Measurements from ENCODE around the gene EYA2.

EYA2 gene

DNA sequence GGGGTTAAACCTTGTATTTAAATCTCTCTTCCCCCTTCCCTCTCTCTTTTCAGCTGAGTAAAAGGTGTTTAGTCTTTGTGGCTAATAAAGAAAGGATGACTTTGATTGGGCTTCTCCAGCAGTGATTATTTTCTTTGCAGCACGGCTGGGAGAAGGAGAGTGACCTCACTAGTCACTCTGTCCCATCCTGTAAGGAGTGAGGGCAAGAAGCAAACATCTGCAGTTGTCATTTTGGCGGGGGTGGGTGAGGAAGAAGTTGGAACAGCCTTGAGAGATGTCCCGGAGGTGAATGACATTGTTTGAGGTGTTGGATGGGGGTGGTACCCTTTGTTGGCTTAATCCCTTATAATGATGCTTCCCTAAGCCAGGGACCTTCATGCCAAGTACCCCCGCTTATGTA is 223.6 kb downstream of the EYA2 start:
- H3K27ac Mint-ChIP-seq: no peak overlapping the region
- no peaks in the 10 kb centered on the region for H3K36me3 Mint-ChIP-seq (ENCODE audit: low read depth)
- H3K9me3 Mint-ChIP-seq: no peaks in the 10 kb centered on the region
- DNase-seq (no peak), ATAC-seq (no peak)
- no peaks in the 10 kb centered on the region for H3K4me1 Mint-ChIP-seq
- no peak overlapping the region for H3K4me3 Mint-ChIP-seq
- no peaks in the 10 kb centered on the region for H3K27me3 Mint-ChIP-seq

- H3K27me3 Mint-ChIP-seq: no peaks in the 10 kb centered on the region
- H3K4me3 Mint-ChIP-seq: no peak overlapping the region
- no peak for ATAC-seq
- no peaks in the 10 kb centered on the region for H3K4me1 Mint-ChIP-seq
- H3K27ac Mint-ChIP-seq: no peak overlapping the region
- no peaks in the 10 kb centered on the region for H3K9me3 Mint-ChIP-seq
- DNase-seq: no peak
- no peaks in the 10 kb centered on the region for H3K36me3 Mint-ChIP-seq (ENCODE audit: low read depth)
These were observed 224.0 kb downstream of the EYA2 start for GRCh38 chr20:47118641-47119040.

DNA sequence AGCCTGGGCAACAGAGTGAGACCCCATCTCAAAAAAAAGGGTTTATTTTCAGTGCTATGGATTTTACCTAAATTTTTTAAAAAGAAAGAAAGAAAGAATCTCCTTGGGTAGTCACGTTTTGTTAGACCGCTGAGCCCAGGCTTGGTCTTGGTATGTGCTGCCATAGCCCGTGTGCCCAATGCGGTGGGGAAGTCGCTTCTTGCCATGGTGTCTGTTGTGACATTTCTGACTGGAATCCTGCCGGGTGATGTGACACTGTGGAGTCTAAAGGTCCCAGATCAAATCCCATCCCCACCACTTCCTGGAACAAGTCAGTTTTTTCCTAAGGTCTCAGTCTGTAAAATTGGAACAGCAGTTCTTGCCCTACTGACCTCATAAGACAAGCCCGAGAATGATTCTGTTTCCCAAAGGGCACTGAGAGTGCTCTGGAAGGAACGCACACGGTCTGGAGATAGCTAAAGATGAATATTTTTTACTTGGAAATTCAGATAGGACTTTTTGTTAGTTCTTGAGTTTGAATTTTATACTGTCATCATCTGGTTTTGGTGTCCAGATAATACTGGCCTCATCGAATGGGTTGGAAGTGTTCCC is 225.8 kb downstream of the EYA2 start:
- Mint-ChIP-seq H3K27me3 (peaks cover 11% of the 10 kb centered on the region), H3K9me3 (no peaks in the 10 kb centered on the region), H3K4me1 (no peaks in the 10 kb centered on the region), H3K36me3 (ENCODE audit: low read depth) (no peaks in the 10 kb centered on the region), H3K27ac (no peak overlapping the region), H3K4me3 (no peak overlapping the region)
- DNase-seq: no peak
- ATAC-seq: no peak

DNA sequence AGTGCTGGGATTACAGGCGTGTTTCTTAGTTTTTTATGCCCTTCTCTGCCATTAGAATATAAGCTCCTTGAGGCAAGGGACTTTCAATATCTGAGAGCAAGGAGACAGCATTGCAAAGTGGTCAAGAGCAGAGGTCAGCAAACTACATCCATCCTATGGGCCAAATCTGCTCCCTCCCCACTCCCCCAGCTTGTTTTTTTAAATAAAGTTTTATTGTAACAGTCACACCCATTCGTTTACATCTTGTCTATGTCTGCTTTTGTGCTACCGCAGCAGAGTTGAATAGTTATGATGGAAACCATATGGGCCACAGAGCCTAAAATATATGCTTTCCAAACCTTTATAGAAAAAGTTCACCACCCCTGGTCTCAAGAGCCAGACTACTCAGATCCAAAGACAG is 227.9 kb downstream of the EYA2 start:
- peaks cover 27% of the 10 kb centered on the region for H3K27me3 Mint-ChIP-seq
- no peaks in the 10 kb centered on the region for H3K9me3 Mint-ChIP-seq
- ATAC-seq: no peak
- H3K36me3 Mint-ChIP-seq (ENCODE audit: low read depth): no peaks in the 10 kb centered on the region
- no peak overlapping the region for H3K4me3 Mint-ChIP-seq
- no peak overlapping the region for H3K27ac Mint-ChIP-seq
- H3K4me1 Mint-ChIP-seq: no peaks in the 10 kb centered on the region
- DNase-seq: no peak

- Mint-ChIP-seq H3K4me3 (no peak overlapping the region), H3K4me1 (no peaks in the 10 kb centered on the region), H3K9me3 (no peaks in the 10 kb centered on the region), H3K36me3 (ENCODE audit: low read depth) (no peaks in the 10 kb centered on the region), H3K27me3 (peaks cover 37% of the 10 kb centered on the region), H3K27ac (no peak overlapping the region)
- DNase-seq (no peak), ATAC-seq (no peak)
These were observed 229.6 kb downstream of the EYA2 start for GRCh38 chr20:47124181-47124717.

DNA sequence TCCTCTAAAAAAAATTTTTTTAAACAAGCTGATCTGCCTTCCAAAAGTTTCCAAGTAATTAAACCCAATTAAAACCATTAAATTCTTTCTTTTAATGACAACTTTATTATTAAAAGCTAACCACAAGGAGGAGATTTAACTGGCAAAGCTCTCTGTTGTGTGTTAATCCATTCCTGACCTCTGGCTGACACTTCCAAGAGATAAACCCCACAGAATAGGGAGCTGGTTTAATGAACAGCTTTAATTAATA is 230.8 kb downstream of the EYA2 start:
- ATAC-seq (no peak), DNase-seq (no peak)
- Mint-ChIP-seq H3K9me3 (no peaks in the 10 kb centered on the region), H3K27ac (no peak overlapping the region), H3K27me3 (peaks cover 37% of the 10 kb centered on the region), H3K4me3 (no peak overlapping the region), H3K36me3 (ENCODE audit: low read depth) (no peaks in the 10 kb centered on the region), H3K4me1 (no peaks in the 10 kb centered on the region)

DNA sequence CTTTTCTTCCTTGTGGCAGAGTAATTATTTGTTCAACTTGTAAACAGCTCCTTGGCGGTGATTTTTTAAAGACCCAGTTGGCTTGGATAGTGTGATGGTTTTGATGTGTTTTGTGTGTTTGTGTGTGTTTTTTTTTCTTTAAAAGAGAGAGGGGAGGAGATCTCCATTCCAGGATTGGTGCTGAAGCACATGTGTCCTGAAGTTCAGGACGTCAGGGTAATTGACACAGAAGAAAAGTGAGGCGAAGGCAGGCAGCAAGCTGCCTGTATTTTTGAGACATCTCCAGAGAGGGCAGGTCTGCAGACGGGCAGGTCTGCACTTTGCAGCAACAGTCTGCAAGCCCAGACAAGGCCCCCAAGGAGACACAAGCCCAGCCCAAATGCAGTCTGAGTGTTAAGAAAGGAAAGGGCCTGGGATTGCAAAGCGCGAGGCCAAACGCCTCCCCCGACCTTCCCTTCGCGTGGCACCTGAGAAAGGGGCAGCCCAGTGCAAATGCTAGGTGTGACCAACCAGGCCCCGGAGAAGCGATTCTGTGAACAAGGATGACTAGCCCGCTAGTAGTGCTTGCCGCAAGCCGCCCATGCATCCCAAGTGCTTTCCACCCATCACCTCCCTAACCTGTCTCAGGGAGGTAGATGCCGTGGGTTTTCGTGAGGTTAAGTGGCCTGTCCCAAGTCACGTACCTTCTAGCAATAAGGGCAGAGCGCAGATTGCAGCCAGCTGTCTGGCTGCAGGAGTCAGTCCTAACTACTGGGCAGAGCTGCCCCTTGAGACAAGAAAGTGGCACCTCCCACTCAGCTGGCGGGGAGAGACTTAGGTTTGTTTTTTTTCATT is 231.3 kb downstream of the EYA2 start:
- no peaks in the 10 kb centered on the region for H3K4me1 Mint-ChIP-seq
- no peaks in the 10 kb centered on the region for H3K36me3 Mint-ChIP-seq (ENCODE audit: low read depth)
- H3K27me3 Mint-ChIP-seq: peaks cover 37% of the 10 kb centered on the region
- H3K9me3 Mint-ChIP-seq: no peaks in the 10 kb centered on the region
- DNase-seq: no peak
- no peak for ATAC-seq
- no peak overlapping the region for H3K4me3 Mint-ChIP-seq
- H3K27ac Mint-ChIP-seq: no peak overlapping the region

DNA sequence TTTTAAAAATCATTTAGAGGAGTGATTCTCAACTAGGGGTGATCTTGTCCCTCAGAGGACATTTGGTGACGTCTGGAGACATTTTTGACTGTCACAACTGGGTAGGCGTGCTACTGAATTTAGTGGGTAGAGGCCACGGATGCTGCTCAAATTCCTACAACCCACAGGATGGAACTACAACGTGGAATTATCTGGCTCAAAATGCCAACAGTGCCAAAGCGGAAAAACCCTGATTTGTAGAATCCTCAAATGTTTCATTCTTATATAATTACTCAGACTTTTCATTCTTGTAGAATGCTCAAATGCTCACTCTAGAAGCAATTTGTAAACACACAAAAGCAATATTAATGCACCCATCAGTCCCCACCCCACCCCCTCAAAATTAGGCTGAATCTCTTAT is 232.1 kb downstream of the EYA2 start:
- Mint-ChIP-seq H3K27ac (no peak overlapping the region), H3K4me1 (no peaks in the 10 kb centered on the region), H3K36me3 (ENCODE audit: low read depth) (no peaks in the 10 kb centered on the region), H3K4me3 (no peak overlapping the region), H3K27me3 (peaks cover 37% of the 10 kb centered on the region), H3K9me3 (no peaks in the 10 kb centered on the region)
- no peak for DNase-seq
- ATAC-seq: no peak

DNA sequence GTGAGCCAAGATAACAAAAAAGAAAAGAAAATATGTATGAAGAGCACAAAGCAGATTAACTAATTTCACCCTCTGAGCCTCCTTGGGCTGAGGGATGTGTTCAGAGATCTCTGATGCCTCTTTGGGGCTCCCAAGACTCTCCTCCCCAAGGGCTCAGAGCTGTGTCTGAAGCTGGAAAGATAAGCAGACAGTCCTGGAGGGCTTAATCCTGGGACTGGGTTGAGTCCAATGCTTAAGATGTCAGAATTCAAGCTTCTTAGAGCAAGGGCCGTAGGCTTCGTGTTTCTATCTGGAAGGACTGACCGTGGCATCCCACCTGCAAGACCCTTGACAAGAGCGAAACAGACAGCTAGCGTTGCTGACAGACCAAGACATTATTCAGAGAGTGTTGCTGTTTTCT is 232.9 kb downstream of the EYA2 start:
- ATAC-seq (no peak), DNase-seq (no peak)
- no peaks in the 10 kb centered on the region for H3K9me3 Mint-ChIP-seq
- no peaks in the 10 kb centered on the region for H3K4me1 Mint-ChIP-seq
- no peak overlapping the region for H3K27ac Mint-ChIP-seq
- no peaks in the 10 kb centered on the region for H3K36me3 Mint-ChIP-seq (ENCODE audit: low read depth)
- H3K4me3 Mint-ChIP-seq: no peak overlapping the region
- peaks cover 37% of the 10 kb centered on the region for H3K27me3 Mint-ChIP-seq

- no peaks in the 10 kb centered on the region for H3K4me1 Mint-ChIP-seq
- H3K9me3 Mint-ChIP-seq: no peaks in the 10 kb centered on the region
- H3K4me3 Mint-ChIP-seq: no peak overlapping the region
- H3K27ac Mint-ChIP-seq: no peak overlapping the region
- H3K36me3 Mint-ChIP-seq (ENCODE audit: low read depth): no peaks in the 10 kb centered on the region
- no peak for ATAC-seq
- peaks cover 37% of the 10 kb centered on the region for H3K27me3 Mint-ChIP-seq
- no peak for DNase-seq
These were observed 233.4 kb downstream of the EYA2 start for GRCh38 chr20:47127999-47128398.

GRCh38 chr20:47129306-47129705 is 234.7 kb downstream of the EYA2 start:
- H3K4me1 Mint-ChIP-seq: no peaks in the 10 kb centered on the region
- ATAC-seq (no peak), DNase-seq (no peak)
- H3K36me3 Mint-ChIP-seq (ENCODE audit: low read depth): no peaks in the 10 kb centered on the region
- H3K4me3 Mint-ChIP-seq: no peak overlapping the region
- H3K27me3 Mint-ChIP-seq: peaks cover 31% of the 10 kb centered on the region
- H3K27ac Mint-ChIP-seq: no peak overlapping the region
- H3K9me3 Mint-ChIP-seq: no peaks in the 10 kb centered on the region

- no peak overlapping the region for H3K27ac Mint-ChIP-seq
- no peak for ATAC-seq
These were observed 239.3 kb downstream of the EYA2 start for GRCh38 chr20:47133809-47134456.

DNA sequence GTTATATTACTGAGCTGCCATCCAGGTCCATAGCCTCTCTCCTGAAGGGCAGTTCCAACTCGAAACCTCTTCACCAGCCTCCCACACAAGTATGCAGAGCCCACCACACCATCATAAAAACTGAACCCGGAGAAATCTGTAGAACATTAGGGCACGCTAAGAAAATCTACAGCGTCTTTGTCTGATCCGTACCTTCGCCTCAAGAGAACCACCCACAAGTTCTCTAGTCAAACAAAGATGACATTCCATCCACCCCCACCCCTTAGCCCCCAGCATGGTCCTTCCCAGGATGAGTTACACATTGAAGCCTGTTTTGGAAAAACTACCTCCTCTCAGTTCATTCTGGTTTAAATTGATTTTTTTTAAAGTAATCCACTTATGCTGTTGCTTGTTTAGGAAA is 242.1 kb downstream of the EYA2 start:
- H3K4me1 Mint-ChIP-seq: no peaks in the 10 kb centered on the region
- no peak overlapping the region for H3K27ac Mint-ChIP-seq
- no peak for ATAC-seq
- DNase-seq: no peak
- no peaks in the 10 kb centered on the region for H3K9me3 Mint-ChIP-seq
- no peaks in the 10 kb centered on the region for H3K36me3 Mint-ChIP-seq (ENCODE audit: low read depth)
- H3K27me3 Mint-ChIP-seq: peaks cover 3% of the 10 kb centered on the region
- H3K4me3 Mint-ChIP-seq: no peak overlapping the region

More at GRCh38 chr20:47133809-47134456, 239.3 kb downstream of the EYA2 start:
- Mint-ChIP-seq H3K9me3 (no peaks in the 10 kb centered on the region), H3K4me1 (no peaks in the 10 kb centered on the region), H3K36me3 (ENCODE audit: low read depth) (no peaks in the 10 kb centered on the region), H3K27me3 (peaks cover 2% of the 10 kb centered on the region), H3K4me3 (no peak overlapping the region)
- DNase-seq: no peak

GRCh38 chr20:47137231-47137870 is 242.7 kb downstream of the EYA2 start:
- H3K4me3 Mint-ChIP-seq: no peak overlapping the region
- H3K27ac Mint-ChIP-seq: no peak overlapping the region
- H3K4me1 Mint-ChIP-seq: no peaks in the 10 kb centered on the region
- H3K9me3 Mint-ChIP-seq: no peaks in the 10 kb centered on the region
- DNase-seq (no peak), ATAC-seq (no peak)
- H3K27me3 Mint-ChIP-seq: peaks cover 3% of the 10 kb centered on the region
- no peaks in the 10 kb centered on the region for H3K36me3 Mint-ChIP-seq (ENCODE audit: low read depth)
